Testis (tissue), 2 donors: ENCODE data around the gene LCNL1.

Experiments
- CTCF ChIP-seq, 3 experiments: fragments of 450-650 bp in 2 of 3; fragments of 200-600 bp in 1 of 3; sonication (generic) in 1 of 3; IDR thresholded peaks; one replicate each; pipeline ENCODE4 v1.5.1; 2016 to 2019; ENCODE audit warnings: antibody characterized with exemption in 3 of 3, mild to moderate bottlenecking in 2 of 3, moderate library complexity in 1 of 3
- POLR2A ChIP-seq: fragments of 450-650 bp; IDR thresholded peaks from one replicate; pipeline ENCODE4 v1.6.1; 2017; ENCODE audit warnings: antibody characterized with exemption, mild to moderate bottlenecking, moderate library complexity

GRCh38 chr9:137026828-137027227, 44.0 kb downstream of the LCNL1 start:
- TF ChIP-seq CTCF (IDR thresholded peaks at IDR 0.05) (no peak), POLR2A (no peak)
